HepG2 (cell line): ENCODE measurements around the gene TBC1D16. TPM values are rescaled to one million over a fixed set of nuclear protein-coding genes. Genes with fewer than 3 reads are reported as not detected.

Experiments
- HNRNPUL1 ChIP-seq: fragments of 200-400 bp; formaldehyde crosslinking; IDR thresholded peaks from 2 replicates; pipeline ENCODE4 v1.6.1; 2017; ENCODE audit warnings: low read depth, mild to moderate bottlenecking, low read length, moderate library complexity
- MBNL3 ChIP-seq: fragments of 250-450 bp; sonication (Bioruptor Pico); conservative IDR thresholded peaks from 2 replicates; pipeline ENCODE4 v1.8.0; 2022; ENCODE audit warnings: mild to moderate bottlenecking, inconsistent platforms
- MLLT10 ChIP-seq: sonication (generic); formaldehyde crosslinking; IDR thresholded peaks from 2 replicates; pipeline ENCODE4 v1.4.0; 2020; ENCODE audit warnings: missing genetic modification reagents
- PREB ChIP-seq: sonication (generic); formaldehyde crosslinking; IDR thresholded peaks from 2 replicates; pipeline ENCODE4 v1.4.0; 2020; ENCODE audit warnings: missing genetic modification reagents
- RFX1 ChIP-seq: fragments of 450-650 bp; IDR thresholded peaks from 2 replicates; pipeline ENCODE4 v1.6.1; 2017
- SNAPC5 ChIP-seq: sonication (generic); formaldehyde crosslinking; IDR thresholded peaks from 2 replicates; pipeline ENCODE4 v1.8.1; 2023; ENCODE audit warnings: mild to moderate bottlenecking, missing genetic modification reagents, borderline replicate concordance
- THAP8 ChIP-seq: sonication (generic); formaldehyde crosslinking; IDR thresholded peaks from 2 replicates; pipeline ENCODE4 v1.5.1; 2020; ENCODE audit warnings: missing genetic modification reagents, mild to moderate bottlenecking, borderline replicate concordance
- ZBTB49 ChIP-seq: sonication (generic); formaldehyde crosslinking; IDR thresholded peaks from 2 replicates; pipeline ENCODE4 v1.4.0; 2020; ENCODE audit warnings: missing genetic modification reagents, borderline replicate concordance
- ZKSCAN5 ChIP-seq: sonication (generic); formaldehyde crosslinking; IDR thresholded peaks from 2 replicates; pipeline ENCODE4 v1.5.1; 2020; ENCODE audit warnings: mild to moderate bottlenecking, missing genetic modification reagents
- ZNF142 ChIP-seq: sonication (generic); formaldehyde crosslinking; IDR thresholded peaks from 2 replicates; pipeline ENCODE4 v1.4.0; 2020; ENCODE audit warnings: missing genetic modification reagents
- ZNF205 ChIP-seq: IDR thresholded peaks from 2 replicates; pipeline ENCODE4 v1.6.1; 2018; ENCODE audit warnings: missing biosample characterization, missing genetic modification reagents
- ZNF274 ChIP-seq: sonication (generic); formaldehyde crosslinking; IDR thresholded peaks from 2 replicates; pipeline ENCODE4 v1.5.1; 2020; ENCODE audit warnings: mild to moderate bottlenecking, missing genetic modification reagents
- ZNF329 ChIP-seq: sonication (generic); formaldehyde crosslinking; IDR thresholded peaks from 2 replicates; pipeline ENCODE4 v1.9.0; 2021; ENCODE audit warnings: low read depth, mild to moderate bottlenecking, missing genetic modification reagents
- ZNF619 ChIP-seq: sonication (generic); formaldehyde crosslinking; IDR thresholded peaks from 2 replicates; pipeline ENCODE4 v1.4.0; 2020; ENCODE audit warnings: mild to moderate bottlenecking, missing genetic modification reagents
- ZNF713 ChIP-seq: sonication (generic); formaldehyde crosslinking; IDR thresholded peaks from 2 replicates; pipeline ENCODE4 v1.4.0; 2020; ENCODE audit warnings: mild to moderate bottlenecking, missing genetic modification reagents
- polyA plus RNA-seq, 8 experiments: library from polyadenylated mRNA; depleted of rRNA in 3 of 8; stranded (reverse) in 7 of 8; unstranded in 1 of 8; fragments of >200 nt; fragmentation: Illumina TruSeq in 4 of 8; extraction: Trizol in 4 of 8; gene quantifications; 2 replicates each; pipeline versions ENCODE4 v1.2.1 to v1.2.3, GENCODE V29; 2011 to 2016; ENCODE audit warnings: low read depth in 4 of 8, missing spikeins in 1 of 8, mixed read lengths in 1 of 8; ENCODE audit not compliant: insufficient read depth in 1 of 8
- total RNA-seq, 5 experiments: library from RNA; depleted of rRNA; stranded (reverse); fragments of >200 nt; fragmentation: Illumina TruSeq; extraction: Trizol; gene quantifications; 2 replicates each; pipeline ENCODE4 v1.2.3, GENCODE V29; 2016; ENCODE audit warnings: low read depth in 1 of 5

TBC1D16 gene
- total and polyA plus RNA-seq, 2 of the 13 experiments (the other 11 are each of a cell fraction or from before 2014, with no cell fraction given): 14.9 to 24.9 TPM

GRCh38 chr17:79987187-79987934 is 48.3 kb downstream of the TBC1D16 start (continued):
- TF ChIP-seq ZNF142 (no peak), MBNL3 (CRISPR knock-in tag) (no peak), ZNF274 (CRISPR knock-in tag) (peak; percentile 1; the same call in 1 of the 2 replicates), ZNF619 (CRISPR knock-in tag) (no peak), ZKSCAN5 (CRISPR knock-in tag) (no peak), MLLT10 (CRISPR knock-in tag) (no peak), ZNF713 (CRISPR knock-in tag) (peak; percentile 78; the same call in 1 of the 2 replicates), THAP8 (no peak), RFX1 (no peak), ZNF205 (CRISPR knock-in tag) (0 out of 2 replicates have a peak, but pooled peaks have one; percentile 11), ZNF329 (CRISPR knock-in tag) (no peak), ZBTB49 (no peak), SNAPC5 (CRISPR knock-in tag) (no peak), PREB (no peak), HNRNPUL1 (no peak)
